ENCODE measurements around the gene PRDM2.

Gene PRDM2

DNA sequence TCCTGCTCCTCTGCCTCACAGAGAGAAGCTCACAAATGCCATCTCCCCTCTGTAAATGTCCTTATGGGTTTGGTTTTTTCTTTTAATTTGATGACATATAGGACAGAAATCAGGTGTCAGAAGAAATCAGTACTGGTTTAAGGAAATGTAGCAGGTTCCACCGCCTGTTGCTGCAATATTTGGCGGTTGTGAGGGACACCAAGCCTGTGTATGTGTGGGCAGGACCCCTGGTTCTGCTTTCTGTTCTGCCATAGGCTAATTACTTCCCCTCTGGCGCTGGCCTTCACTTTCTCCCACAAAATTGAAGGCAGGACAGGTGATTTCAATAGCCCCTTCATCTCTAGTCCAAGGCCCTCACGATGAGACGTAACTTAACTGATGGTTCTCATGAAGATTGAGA lies 69.2 kb downstream of the PRDM2 start:
- DNase-seq = peak; percentile 68 to 84 (median 81)

GRCh38 chr1:13769830-13770229 lies 69.8 kb downstream of the PRDM2 start:
- no peak for DNase-seq

DNA sequence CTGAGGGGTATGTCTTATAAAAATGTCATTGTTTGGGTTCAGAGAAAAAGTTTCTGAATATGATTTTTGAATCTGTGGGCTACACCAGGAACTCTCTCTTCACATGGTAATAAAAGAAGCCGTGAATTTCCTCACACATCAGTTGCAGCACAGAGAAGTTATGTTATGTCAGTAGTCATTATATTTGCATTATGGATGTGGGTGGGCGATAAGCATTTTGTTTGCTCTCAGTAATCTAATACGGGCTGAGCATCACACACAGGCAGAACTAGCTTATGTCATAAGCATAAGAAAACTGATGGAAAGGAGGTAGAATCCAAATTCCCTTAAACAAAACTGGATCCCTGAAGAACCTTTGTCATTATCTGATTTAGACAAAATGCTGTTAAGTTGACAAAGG lies 70.8 kb downstream of the PRDM2 start:
- DNase-seq = peak in 3 of 4 experiments; percentile 22 to 59 (median 48)

- DNase-seq = no peak
Measured at GRCh38 chr1:13771745-13772144, 71.8 kb downstream of the PRDM2 start.

- no peak for DNase-seq
Measured at GRCh38 chr1:13772271-13772670, 72.3 kb downstream of the PRDM2 start.

DNA sequence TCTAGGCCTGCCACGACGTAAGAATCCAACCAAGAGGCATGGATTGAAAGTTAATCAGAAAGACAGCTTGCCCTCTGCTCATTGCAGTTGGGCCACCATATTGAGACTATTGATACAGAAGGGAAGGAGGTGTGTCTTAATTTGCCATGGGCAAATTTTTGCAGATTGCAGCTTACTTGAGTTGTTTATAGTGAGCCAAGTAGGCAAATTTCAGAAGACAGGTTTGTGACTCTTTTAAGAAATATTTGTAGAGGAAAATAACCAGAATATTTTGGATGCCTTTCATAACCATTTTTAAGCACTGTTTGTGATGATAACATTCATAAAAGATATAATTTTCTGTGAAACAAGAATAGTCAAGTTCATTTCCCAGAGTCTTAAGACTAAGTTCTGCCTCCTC lies 74.1 kb downstream of the PRDM2 start:
- DNase-seq = no peak

DNA sequence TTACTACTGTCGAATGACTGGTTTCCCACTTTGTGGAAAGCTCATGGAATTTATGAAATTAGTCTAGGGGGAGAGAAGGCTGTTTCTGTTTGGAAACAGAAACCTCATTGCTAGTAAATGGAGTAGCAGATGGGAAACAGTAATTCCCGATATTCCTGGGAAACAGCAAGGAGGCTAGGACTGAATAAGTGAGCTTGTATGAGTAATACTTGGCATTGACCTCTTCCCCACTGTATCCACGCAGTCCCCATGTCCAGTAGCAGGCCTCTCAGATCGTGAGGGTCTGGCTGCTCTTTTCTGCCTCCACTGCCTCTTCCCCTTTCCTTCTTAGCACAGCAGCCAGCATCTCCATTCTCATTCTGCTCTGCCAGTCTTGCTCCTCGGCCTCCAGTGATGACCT lies 75.5 kb downstream of the PRDM2 start:
- no peak for DNase-seq

DNA sequence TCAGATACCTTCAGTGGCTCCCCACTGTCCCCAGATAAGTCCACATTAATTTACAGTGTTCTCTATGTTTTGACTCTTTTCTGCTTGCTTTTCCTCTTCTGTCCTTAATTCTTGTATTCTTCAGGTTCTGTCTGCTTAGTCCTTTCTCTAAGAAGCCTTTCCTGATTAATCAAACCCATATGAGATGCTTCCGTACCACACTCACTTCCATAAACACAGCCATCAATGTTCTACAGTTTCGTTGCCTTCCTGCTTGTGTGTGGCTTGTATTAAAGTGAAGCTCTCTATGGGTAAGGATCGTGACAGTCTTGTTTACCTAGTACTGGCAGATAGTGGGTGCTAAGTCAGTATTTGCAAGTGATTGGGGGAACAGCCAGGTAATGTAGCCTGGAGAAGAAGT lies 75.9 kb downstream of the PRDM2 start:
- DNase-seq = no peak

DNA sequence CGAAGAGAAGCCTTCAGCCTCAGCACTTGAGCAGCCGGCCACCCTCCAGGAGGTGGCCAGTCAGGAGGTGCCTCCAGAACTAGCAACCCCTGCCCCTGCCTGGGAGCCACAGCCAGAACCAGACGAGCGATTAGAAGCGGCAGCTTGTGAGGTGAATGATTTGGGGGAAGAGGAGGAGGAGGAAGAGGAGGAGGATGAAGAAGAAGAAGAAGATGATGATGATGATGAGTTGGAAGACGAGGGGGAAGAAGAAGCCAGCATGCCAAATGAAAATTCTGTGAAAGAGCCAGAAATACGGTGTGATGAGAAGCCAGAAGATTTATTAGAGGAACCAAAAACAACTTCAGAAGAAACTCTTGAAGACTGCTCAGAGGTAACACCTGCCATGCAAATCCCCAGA lies 78.4 kb downstream of the PRDM2 start:
- DNase-seq = no peak

- DNase-seq = no peak
Measured at GRCh38 chr1:13779930-13780329, 79.9 kb downstream of the PRDM2 start.

- DNase-seq = no peak
Measured at GRCh38 chr1:13780780-13781179, 80.8 kb downstream of the PRDM2 start.

- DNase-seq = no peak
Measured at GRCh38 chr1:13781228-13781627, 81.2 kb downstream of the PRDM2 start.

GRCh38 chr1:13781907-13782633 lies 82.1 kb downstream of the PRDM2 start:
- peak in 3 of 4 experiments; percentile 35 to 56 (median 54) for DNase-seq

DNA sequence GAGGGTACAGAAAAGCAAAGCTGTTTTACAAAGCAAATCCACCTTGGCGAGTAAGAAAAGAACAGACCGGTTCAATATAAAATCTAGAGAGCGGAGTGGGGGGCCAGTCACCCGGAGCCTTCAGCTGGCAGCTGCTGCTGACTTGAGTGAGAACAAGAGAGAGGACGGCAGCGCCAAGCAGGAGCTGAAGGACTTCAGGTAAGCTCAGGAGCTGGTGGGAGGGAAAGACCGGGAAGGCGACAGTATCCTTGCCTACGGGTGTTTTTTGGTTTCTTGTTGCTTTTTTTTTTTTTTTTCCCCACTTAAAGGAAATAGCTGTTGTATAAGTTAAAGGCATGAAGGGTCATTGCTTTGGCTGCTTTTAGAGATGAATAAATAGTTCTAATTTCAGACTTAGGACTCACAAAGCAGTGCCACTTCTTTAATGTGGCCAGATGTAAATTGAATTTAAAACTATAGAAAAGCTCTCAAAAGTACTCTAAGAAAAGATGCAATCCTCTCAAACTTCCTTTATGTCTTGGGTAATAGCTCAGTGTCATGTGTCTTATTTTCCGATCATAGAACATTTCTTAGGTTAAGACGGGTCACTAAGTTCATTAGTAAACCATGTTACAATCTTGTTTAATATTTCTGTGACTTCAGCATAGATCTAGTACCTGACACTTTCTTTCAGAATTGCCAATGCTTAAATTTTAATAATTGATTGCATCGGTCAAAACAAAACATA lies 82.8 kb downstream of the PRDM2 start:
- DNase-seq = peak in 2 of 4 experiments; percentile 48 to 55

DNA sequence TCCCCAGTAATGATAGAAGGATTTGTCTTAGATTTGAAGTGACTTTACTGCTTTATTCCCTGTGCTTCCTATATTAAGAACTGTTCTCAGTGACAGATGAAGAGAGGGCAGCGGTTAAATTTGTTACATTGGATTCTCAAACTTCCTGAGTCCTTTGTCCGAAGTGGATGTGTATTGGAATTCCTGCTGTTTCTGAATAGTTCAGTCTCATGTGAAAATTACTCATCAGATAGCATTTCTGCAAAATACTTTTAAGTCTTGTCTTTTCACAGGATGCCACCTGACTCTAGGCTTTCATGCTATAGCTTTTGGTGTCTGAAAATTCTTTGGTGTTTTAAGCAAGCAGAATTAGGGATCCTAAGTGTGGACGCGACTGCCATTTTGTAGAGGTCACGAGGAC lies 83.6 kb downstream of the PRDM2 start:
- peak in 1 of 4 experiments; percentile 21 for DNase-seq

DNA sequence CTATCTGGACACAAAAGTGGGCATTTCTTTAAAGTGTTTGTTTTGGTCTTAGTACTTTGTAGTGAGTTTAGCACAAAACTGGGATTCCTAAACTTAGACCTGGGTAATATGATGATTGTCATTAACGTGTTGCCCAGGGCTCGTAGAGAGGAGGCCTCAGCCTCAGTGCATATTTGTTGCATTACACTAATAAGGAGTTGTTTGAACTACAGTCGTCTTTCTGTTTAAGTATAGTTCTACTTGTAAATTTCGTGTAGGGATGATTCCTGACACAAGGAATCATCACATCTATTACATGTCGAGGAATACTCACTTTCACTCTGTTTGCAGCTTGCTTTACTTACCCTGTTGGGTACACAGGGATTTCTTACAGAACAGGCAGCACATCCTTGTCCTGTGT lies 85.0 kb downstream of the PRDM2 start:
- no peak for DNase-seq

DNA sequence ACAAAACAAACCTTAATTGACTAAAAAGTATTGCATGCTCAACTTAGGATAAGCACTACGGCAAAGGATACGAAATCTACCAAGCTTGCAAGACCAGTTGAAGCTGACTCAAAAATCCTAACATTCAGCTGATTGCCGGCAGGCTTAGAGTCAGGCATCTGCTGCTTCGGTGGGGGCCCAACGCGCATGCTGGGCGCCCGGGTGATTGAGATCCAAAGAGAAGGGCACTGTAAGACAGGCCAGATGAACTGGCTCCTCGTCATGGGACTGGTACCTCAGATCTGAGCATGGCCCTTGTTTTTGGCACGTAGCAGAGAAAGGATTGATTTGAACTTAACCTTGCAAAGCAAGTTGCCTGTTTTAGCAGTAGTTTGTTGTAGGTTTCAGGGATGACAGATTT lies 86.6 kb downstream of the PRDM2 start:
- no peak for DNase-seq

- DNase-seq = no peak
Measured at GRCh38 chr1:13788795-13789194, 88.8 kb downstream of the PRDM2 start.

- peak; percentile 13 to 52 (median 42) for DNase-seq
Measured at GRCh38 chr1:13790290-13791030, 90.5 kb downstream of the PRDM2 start.

DNA sequence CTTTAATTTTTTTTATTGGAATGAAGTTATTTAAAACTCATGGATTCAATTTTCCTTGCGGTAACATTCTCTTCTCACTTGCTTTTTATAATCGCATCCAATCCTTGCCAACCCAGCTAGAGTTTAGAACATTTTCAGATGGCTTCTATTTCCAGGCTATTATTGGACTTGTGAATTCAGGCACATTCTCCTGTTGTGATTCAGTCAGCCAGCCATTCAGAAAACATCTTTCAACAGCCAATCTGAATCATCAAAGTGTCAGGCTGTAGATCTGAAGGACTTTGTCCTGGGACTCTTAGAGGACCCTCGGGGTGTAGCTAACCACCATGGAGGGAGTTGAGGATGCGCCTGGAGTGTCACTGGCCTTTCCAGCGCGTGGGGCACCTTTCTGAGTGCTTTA lies 92.4 kb downstream of the PRDM2 start:
- DNase-seq = no peak

DNA sequence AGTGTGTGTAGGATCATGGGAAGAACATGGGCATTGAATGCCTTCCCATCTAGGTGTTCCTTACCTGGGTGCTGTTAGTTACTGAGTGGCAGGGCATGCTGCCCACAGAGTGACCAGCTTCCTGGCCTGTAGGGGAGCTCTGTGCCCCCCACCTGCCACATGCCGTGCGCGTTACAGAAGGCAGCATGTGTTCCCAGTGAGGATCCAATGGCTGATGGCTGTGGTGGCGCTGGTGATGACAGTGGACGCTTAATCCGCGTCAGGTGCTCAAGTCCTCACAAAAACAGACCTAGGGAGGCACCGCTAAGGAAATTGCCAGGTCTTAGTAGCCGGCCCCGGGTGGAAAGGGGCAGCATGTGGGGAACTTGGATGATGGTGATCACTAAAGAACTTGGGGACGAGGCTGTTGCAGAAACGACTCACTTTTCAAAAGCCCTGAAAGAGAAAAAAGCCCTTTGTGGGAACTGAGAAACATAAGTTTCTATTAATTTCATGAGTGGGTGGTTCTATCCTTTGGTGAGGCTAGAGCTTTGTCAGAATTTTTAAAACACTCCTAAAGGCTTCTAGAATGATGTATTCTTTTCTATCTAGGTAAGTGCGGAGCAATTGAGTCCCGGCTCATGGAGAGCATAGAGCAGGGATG lies 93.2 kb downstream of the PRDM2 start:
- no peak for DNase-seq

DNA sequence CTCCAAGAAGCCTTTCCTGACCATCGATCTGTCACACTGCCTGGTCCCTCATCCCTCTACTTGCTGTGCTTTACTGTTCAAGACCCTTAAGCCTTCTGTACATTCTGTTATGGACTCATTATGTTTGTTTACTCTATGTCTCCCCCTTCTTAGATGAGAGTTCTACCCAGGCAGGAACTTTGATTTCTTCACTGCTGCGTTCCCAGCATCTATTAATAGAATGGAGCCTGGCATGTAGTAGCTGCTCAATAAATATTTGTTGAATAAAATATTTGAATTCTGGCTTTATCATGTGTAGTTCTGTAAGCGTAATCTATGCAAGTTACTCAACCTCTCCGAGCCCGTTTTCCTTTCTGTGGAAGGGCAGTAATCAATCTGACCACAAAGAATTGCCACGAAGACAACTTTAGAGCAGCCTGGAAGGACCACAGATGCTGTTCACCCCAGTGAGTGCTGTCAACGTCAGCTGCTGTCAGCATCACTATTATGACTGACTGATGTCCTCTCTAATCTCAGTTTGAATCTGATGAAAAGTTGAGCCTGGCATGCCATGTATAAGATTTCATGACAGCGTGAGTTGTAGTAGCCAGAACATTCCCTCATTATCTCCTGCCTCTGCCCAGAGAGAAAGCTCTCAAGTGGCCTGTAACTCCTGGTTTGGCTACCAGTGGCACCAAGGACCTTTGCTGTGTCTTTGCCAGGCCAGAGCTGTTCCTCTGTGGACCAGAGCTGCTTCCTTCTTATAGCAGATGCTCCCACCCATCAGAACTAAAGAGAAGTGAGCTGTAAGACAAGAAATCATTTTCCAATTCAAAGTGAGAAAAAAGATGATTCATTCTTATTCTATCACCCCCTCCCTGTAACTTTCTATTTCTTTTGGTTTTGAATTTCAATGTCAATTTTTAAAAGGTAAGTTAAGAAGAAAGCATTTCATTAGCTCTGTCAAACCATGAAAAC lies 94.5 kb downstream of the PRDM2 start:
- DNase-seq = no peak
